Right hindlimb (tissue), 1 donor: ENCODE results near the gene EML4.
"Not testable (repeated sequence)": the region's sequence is repeated elsewhere in the genome, so short reads cannot be mapped to it uniquely, and the experiment has no call there.

ENCODE experiments used
- DNase-seq: peaks from one replicate; pipeline ENCODE4 v3.0.0-alpha.2; 2018

Gene EML4

DNA sequence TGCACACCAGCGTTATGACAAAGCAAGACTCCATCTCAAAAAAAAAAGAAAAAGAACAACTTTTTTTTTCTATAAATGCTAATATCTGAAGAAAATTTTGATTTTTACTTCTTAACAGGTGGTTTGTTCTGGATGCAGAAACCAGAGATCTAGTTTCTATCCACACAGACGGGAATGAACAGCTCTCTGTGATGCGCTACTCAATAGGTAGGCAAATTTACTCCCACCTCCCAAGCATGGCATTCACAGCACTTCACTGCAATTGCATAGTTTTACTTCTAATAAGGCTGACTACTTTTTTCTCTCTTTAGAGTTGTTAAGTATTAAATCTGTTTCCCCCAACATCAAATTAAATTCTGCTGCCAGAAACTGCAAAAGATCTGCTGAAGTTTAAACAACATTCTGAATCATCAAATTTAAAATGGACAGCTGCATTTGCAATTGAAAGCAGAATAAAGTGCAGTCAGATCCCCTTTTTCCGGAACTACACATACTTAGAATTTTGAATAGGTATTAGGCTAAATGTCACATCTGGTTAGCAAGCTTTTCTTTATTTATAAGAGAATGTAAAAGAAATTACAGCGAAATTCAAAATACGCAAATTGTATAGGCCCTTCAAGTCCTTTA lies 146.8 kb downstream of the EML4 start:
- no peak for DNase-seq

DNA sequence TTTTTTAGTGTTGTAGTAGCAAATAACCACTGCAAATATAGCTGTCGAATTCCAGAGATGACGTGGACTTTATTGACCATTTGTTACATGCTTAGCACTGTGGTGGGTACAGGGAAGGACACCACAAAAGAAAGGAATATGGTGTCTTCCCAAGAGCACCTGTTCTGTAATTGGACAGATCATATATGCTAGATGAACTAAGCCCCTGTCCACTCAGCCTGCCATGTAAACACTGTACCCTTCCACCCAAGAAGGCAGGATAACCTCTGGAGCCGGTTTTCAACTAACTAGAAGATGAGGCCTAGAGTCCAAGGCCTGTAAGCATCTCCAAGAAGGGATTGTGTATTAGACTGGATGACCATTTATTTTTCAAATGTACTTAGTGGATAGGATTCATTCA lies 147.8 kb downstream of the EML4 start:
- DNase-seq: no peak

DNA sequence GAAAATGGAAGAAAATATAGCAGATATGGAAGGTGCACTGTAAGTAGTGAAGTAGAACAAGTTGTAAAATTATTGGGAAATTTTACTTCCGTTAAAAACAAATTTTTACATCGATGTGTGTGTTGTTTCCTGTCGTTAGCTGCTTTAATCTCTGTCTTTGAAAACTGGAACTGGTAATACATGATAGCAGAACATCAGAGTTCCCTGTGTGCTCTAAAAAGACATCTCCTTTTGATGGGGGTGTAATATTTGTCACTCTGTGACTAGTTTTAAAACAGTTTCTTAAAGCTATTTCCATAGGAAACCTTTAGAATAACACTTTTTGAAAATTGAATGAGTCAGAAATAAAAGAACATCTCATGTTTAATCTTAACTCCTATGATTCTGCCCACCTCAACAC lies 148.3 kb downstream of the EML4 start:
- DNase-seq: no peak

DNA sequence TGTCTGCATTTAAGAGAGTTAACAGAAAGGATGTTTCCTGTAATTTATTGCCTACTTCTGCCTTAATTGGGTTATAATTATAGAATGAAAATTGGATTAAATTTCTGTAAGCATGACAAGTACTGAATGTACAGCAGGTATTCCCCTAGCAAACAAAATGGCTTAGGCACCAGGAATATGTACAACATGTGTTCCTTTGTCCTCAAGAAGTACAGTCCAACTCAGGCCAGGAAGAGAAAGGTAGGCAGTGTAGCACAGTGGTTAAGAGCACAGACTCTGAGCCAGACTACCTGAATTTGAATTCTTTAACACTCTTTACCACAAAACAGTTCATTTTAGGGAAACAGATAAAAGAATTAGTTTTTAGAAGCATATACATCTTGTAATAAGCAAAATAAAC lies 148.8 kb downstream of the EML4 start:
- DNase-seq: no peak

DNA sequence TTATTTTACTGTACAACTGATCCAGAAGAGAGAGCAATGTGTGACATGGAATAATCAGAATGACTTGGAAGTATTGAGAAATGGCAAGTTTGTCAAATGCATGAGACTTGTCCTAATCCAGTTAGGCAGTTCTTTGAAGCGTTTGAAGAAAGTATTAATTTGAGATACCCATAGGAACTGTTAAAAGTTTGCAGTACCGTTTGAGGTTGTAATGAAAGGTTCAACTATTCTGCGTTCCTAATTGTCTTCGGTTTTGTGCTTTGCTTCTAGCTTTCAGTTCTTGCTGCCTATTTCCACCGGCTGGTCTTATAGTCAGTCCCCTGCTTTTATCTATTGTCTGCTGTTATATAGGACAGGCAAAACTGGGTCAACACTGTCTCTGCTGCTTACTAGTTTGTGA lies 150.1 kb downstream of the EML4 start:
- no peak for DNase-seq

DNA sequence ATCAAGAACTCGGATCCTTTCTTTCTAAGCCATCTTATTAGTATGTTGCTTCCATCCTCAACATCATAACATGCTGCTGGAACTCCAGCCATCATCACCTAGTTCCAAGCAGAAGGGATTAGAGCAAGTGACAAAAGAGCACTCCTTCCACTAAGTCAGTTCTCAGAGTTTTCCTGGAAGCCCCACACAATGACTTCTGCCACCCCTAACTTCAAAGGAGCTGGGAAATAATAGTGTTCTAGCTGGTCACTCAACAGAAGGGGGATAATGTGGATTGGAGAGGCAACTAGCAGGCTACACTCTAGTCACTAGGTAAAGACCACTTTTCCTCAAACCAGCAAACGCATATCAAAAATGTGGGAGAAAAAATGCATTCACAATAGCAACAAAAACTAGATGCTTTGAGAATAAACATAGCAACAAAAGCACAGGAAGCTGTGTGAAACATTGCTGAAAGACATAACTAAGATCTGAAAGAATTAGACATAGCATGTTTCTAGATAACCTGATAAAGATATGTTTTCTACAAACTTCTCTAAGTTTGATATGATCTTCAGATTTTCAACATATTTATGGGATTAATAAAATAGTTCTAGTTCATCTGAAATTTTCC lies 152.4 kb downstream of the EML4 start:
- DNase-seq: no peak

DNA sequence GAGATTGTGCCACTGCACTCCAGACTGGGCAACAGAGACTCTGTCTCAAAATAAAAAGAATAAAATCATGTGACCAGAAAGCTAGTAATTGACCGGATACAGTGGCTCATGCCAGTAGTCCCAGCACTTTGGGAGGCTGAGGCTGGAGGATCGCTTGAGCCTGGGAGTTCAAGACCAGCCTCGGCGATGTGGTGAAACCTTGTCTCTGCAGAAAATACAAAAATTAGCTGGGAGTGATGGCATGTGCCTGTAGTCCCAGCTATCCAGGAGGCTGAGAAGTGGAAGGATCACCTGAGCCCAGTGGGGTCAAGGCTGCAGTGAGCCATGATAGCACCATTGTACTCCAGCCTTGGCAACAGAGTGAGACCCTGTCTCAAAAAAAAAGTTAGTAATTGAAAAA lies 155.1 kb downstream of the EML4 start:
- no peak for DNase-seq

DNA sequence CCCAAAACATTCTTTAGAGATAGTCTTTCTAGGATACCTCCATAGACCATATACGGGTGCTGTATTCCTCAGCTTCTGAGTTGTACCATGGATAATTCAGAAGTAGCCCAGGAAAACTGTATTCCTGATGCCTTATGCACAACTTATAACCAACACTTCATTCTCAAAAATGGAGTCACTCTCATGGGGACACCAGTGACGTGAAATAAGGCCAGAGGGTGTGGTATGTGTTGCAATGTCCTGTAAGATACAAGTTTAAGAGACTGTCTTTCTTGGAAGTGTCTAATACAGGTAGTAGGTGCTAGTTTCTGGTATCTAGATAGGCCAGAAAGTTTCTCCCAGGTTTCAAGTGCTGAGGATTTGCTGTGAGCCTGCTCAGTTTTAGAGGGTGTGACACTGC lies 155.8 kb downstream of the EML4 start:
- DNase-seq: no peak

DNA sequence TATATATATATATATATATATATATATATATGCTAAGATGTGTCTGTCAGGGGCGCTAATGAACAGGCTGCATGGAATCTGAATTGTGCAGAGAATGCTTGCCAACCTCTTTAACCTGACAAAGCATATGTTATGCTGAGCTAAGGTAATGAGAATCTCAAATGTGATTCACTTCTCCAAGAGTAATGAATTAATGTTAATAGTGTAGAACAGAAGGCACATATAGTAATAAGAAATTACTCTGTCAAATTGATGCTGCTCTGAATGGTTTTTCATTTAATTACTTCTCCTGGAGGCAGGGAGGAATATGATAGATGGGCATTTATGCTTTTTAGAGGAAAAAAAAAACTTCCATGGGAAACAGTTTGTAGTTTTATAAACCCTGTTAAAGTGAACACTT lies 156.5 kb downstream of the EML4 start:
- DNase-seq: no peak

DNA sequence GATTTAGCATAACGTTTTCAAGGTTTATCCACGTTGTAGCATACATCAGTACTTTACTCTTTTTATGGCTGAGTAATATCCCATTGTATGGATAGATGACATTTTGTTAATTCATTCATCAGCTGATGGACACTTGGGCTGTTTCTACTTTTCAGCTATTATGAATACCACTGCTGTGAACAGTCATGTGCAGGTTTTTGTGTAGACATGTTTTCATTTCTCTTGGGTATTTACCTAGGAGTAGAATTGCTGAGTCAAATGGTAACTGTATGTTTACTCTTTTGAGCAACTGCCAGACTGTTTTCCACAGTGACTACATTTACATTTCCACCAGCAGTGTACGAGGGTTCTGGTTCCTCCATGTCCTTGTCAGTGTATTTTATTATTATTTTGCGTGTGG lies 158.0 kb downstream of the EML4 start:
- DNase-seq: no peak

DNA sequence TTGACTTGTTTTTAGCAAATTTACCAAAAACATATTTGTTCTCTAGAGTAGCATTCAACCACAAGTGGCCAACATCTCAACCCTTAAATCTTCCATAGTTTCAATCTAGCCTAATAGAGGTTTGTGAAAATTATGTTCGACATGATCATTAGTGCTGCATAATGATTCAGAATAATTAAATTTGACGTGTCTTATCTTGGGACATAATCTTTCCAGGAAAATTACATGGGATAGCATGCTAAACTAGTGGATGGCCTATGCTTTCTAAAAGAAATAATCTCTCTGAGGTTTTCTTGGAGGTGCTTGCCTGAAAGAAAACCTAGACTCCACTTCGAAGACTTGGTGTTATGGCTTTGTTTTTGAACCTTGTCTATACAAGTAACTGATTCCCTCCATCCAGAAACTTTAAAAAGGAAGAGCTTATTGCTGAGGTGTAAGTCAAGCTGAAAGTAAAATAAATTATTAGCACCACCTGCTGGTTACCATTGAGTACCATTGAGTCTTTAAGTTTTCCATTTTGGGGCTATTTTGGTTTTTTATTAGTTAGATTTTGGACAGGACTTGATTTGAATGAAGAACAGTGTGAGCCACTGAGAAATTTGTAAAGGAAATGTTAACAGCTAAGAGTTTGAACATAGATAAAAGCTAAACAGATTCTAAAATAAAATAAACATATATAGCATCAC lies 159.1 kb downstream of the EML4 start:
- DNase-seq: no peak

DNA sequence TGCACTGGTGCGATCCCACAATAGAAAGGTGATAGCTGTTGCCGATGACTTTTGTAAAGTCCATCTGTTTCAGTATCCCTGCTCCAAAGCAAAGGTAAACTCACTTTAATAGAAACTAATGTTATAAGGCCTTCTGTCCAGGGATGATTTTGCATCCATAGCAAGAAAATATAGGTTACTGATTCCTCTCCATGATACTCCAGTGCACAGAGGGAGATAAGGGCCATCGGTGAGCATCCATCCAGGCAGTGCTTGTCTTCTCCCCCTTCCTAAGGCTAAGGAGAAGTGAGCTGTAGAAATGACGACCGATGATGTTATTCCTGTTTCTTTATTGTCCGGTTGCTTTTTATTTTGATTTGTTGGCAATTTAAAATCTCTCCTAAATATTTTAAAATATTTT lies 159.8 kb downstream of the EML4 start:
- DNase-seq: no peak

DNA sequence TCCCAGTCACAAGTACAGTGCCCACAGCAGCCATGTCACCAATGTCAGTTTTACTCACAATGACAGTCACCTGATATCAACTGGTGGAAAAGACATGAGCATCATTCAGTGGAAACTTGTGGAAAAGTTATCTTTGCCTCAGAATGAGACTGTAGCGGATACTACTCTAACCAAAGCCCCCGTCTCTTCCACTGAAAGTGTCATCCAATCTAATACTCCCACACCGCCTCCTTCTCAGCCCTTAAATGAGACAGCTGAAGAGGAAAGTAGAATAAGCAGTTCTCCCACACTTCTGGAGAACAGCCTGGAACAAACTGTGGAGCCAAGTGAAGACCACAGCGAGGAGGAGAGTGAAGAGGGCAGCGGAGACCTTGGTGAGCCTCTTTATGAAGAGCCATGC lies 160.6 kb downstream of the EML4 start:
- DNase-seq: no peak

DNA sequence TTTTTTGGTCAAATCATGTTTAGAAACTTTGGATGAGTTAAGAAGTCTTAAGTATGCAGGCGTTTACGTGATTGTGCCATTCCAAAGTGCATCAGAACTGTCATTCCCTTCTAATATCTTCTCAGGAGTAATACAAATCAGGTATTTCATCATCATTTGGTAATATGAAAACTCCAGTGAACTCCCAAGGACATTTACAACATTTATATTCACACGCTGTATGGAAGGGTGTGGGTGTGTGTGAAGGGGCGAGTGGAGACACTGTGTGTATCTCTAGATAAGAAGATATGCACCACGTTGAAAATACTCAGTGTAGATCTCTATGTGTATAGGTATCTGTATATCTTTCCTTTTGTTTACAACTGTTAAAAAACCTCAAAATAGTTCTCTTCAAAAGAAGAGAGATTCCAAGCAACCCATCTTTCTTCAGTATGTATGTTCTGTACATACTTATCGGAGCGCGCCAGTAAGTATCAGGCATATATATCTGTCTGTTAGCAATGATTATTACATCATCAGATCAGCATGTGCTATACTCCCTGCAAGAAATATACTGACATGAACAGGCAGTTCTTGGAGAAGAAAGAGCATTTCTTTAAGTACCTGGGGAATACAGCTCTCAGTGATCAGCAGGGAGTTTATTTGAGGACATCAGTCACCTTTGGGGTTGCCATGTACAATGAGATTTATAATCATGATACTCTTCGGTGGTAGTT lies 162.6 kb downstream of the EML4 start:
- no peak for DNase-seq

DNA sequence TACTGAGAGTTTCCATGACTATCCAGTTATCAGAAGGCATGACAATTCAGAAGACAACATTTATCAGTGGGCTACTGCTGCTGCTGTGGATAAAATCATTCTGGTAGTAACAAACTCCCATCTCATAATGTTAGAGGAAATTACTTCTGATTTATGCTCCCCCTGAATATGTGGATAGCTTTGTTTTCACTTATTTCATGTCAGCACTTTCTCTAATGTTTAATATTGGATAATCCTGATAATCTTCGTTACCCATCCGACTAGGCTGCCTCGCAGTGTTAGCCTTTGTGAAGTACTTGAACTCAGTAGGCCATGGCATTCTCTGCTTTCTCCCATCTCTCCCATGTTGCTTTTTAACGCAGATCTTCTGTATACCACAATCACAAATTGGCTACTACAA lies 163.4 kb downstream of the EML4 start:
- DNase-seq: no peak

DNA sequence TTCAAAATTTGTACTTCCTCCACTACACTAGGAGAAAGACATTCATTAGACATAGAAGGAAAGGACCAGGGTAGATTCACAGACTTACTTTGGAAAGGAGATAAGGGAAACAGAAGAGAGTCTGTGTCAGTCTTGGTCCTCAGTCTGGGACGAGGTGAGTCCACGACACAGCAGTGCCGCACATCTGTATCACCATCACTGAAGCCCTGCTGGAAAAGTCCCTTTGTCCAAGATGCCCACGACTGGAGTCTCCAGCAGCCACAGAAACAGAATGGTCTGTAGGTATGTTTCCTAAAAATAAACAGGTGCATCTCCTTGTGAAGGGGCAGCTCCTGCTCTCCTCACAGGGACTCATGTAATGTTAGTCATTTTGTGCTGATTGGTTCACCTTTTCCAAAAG lies 164.4 kb downstream of the EML4 start:
- no peak for DNase-seq

DNA sequence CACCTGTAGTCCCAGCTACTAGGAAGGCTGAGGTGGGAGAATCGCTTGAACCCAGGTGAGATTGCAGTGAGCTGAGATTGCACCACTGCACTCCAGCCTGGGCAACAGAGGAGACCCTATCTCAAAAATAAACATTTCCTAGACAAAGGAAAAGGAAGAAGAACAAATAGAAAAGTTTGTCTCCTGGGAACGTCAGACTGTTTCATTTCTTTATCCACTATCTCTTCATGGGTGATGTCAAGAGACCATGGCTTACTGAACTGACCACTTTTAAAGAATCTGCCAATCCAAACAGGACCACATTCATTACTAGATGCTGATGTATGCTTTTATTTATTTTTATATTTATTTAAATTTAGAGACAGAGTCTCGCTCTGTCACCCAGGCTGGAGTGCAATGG lies 165.1 kb downstream of the EML4 start:
- DNase-seq: no peak

DNA sequence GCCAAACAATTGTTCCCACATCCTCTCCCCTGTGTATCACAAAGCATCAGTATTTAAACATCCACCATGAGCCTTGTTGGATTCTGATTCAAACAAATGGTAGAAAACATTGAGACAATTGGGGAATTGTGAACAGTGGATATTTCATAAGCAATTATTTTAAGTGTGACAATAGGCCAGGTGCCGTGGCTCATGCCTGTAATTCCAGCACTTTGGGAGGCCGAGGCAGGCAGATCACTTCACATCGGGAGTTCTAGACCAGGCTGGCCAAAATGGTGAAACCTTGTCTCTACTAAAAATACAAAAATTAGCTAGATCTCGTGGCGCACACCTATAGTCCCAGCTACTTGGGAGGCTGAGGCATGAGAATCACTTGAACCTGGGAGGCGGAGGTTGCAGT lies 165.7 kb downstream of the EML4 start:
- not testable (repeated sequence) for DNase-seq

DNA sequence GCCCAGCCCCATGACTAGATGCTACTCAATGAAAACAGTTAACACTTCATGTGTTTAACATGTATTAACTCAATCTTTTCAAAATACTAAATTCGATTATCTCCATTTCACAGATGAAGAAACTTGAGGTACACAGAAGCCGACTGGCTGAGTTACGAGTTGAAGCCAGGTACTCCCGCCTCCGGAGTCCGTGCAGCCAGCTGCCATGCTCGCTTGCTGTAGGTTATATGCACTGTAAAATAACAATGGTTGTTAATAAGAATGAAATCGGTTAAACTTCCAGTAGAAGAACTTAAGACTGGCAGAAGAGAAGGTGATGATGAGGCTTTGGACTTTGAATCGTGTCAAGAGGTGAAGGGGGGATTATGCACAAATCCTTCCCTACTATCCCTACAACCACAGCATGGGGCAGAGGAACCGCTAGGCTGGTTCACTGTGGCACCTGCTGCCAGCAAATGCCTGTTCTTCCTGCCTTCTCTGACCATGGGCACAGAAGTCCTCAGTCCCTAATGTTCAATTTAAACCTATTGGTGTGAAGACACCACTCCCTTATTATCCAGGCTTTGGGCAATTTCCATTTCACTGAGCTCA lies 166.5 kb downstream of the EML4 start:
- no peak for DNase-seq

DNA sequence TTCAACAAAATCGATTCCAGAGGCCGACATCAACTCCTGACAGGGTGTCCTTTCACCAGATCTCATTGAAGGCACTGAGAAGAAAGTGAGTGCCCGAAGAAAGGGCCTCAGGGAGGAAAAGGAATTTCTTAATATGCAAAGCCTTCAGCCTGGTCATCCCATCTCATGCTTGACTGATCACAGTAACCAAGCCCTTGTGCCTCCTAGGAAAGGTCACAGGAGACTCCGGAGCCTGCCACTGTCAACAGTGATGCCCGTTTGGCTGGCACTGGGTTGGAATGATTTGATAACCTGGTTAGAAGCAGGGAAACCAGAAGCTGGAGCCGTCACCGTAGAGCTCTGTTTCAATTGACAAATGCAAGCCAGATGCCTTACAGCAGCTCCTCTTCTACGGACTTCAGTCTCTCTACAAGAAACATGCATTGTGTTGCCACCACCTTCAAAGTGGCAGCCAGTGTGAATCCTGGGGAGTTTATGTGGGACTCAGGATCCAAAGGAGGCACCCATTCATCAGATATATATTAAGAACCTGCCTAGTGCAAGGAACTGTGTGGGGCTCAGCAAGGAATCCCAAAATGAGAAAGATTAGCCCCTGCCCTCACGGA lies 167.3 kb downstream of the EML4 start:
- no peak for DNase-seq

DNA sequence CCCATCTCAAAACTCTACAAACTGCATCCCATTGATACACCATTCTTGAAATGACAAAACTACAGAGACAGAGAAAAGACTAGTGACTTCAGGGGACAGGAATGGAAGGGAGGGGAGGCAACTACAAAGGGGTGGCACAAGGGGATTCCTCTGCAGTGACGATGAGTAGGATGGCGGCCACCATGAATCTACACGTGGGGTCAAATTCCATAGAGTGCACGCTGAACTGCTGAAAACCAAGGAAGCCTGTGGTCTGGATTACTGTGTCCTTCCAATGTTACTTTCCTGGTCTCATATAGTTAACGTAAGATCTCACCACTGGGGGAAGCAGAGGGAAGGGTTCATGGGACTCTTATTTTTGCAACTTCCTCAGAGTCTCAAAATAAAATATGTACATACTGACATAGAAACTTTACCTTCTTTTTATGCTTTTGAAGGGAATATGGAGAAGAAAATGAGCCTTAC lies 168.2 kb downstream of the EML4 start:
- DNase-seq: no peak

DNA sequence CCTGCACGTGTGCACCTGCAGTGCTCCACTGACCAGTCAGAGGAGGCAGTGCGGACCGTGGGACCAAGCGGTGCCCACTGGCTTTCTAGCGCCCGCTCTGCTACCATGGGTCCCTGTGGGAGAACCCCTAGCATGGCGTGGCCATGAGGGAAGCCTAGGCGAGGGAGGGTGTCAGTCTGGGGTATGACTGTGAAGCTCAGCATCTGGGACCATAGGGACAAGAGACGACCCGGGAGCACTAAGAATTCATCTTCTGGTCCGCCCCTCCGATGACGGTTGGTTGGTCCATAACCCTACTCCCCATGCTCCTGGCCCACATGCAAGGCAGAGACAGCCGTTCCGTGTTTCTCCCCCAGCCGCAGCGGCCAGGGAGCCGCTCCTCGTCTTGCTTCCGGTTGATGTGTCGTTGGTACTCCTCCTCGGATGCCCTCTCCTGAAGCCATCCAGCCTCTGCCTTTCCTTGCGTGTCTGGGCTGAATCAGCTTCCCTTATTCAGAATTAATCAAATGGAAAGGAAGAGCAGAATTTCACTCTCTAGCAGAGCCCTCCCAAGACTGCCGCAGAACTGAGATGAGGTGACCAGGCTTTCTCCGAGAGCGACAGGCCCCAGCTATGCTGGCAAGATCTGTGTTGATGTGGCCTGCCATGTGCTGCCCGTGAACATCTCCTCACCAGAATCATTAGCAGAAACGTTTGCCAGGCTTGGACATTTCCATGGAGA lies 168.9 kb downstream of the EML4 start:
- DNase-seq: no peak
